K562 (cell line): ENCODE measurements around the gene PLAAT5. TPM values are rescaled to one million over a fixed set of nuclear protein-coding genes. Genes with fewer than 3 reads are reported as not detected.

Source experiments
- ATAC-seq: fragments of 200-7000 bp; cut with Tn5 transposase; 3 replicates; pipeline ENCODE4 v1.9.1; 2020; ENCODE audit warnings: moderate library complexity
- BruUV-seq: library from RNA; stranded (reverse); fragments of 400-500 nt; replicated peaks from 2 replicates; lab custom pipeline; 2021; lab: Mats Ljungman, UMichigan
- CTCF ChIA-PET: fragments of 300-600 bp; formaldehyde crosslinking; extraction: SDS; loops from one replicate; lab custom pipeline; 2021; ENCODE audit warnings: low intra/inter-chr PET ratio; lab: Yijun Ruan, JAX
- POLR2A ChIA-PET: fragments of 300-600, 350-650 bp; sonication (Branson Sonifier 250); formaldehyde crosslinking; extraction: SDS; loops from one replicate; lab custom pipeline; 2021; ENCODE audit warnings: antibody characterized with exemption, inconsistent platforms; lab: Yijun Ruan, JAX
- DNase-seq, 4 experiments: peaks; one replicate each; pipeline versions ENCODE4 v3.0.0 to v3.0.0-alpha.2; 2011 to 2018; ENCODE audit warnings: low spot score in 3 of 4, mixed read lengths in 3 of 4; ENCODE audit errors: extremely low read depth in 1 of 4
- FAIRE-seq: peaks from 2 replicates; lab custom pipeline; 2011; peaks lifted over from hg19 to GRCh38; lab: Jason Lieb, UNC
- H2AFZ ChIP-seq: 2 replicates; pipeline ENCODE4 v1.6.0; 2011; ENCODE audit warnings: low read depth, low read length, control low read depth, inconsistent platforms
- H3K27ac ChIP-seq: fragments of 200-600 bp; 3 replicates; pipeline ENCODE4 v1.8.0; 2011; ENCODE audit warnings: low read depth, mild to moderate bottlenecking, control low read depth, inconsistent platforms, low read length, moderate library complexity, mixed read lengths; ENCODE audit errors: extremely low read depth
- H3K27me3 ChIP-seq, 2 experiments: fragments of 300-600 bp in 1 of 2; 2 replicates in 1 of 2; 3 replicates in 1 of 2; pipeline versions ENCODE4 v1.6.0 to v1.8.0; 2011; ENCODE audit warnings: inconsistent platforms in 2 of 2, low read length in 2 of 2, mild to moderate bottlenecking in 1 of 2, mixed read lengths in 1 of 2, moderate library complexity in 1 of 2; ENCODE audit not compliant: control insufficient read depth in 2 of 2, insufficient read depth in 2 of 2
- H3K36me3 ChIP-seq: fragments of 300-600 bp; 3 replicates; pipeline ENCODE4 v1.8.0; 2011; ENCODE audit warnings: mild to moderate bottlenecking, low read length, inconsistent platforms; ENCODE audit not compliant: control insufficient read depth, insufficient read depth
- H3K4me1 ChIP-seq, 2 experiments: fragments of 200-600 bp in 1 of 2; replicated peaks in 1 of 2; 2 replicates in 1 of 2; 3 replicates in 1 of 2; pipeline versions ENCODE4 v1.5.1 to v1.8.0; 2011; ENCODE audit warnings: inconsistent platforms in 2 of 2, low read length in 2 of 2, mild to moderate bottlenecking in 1 of 2, mixed read lengths in 1 of 2, moderate library complexity in 1 of 2; ENCODE audit not compliant: control insufficient read depth in 2 of 2, insufficient read depth in 2 of 2
- H3K4me2 ChIP-seq: 2 replicates; pipeline ENCODE4 v1.6.1; 2011; ENCODE audit warnings: low read length, control low read depth, inconsistent platforms, mixed read lengths; ENCODE audit not compliant: insufficient read depth
- H3K4me3 ChIP-seq: fragments of 200-600 bp; sonication (generic), shearing (Covaris generic); 2 replicates; pipeline ENCODE4 v1.5.1; 2016; ENCODE audit warnings: control low read depth, inconsistent platforms
- H3K79me2 ChIP-seq: fragments of 200-600 bp; 3 replicates; pipeline ENCODE4 v1.8.0; 2011; ENCODE audit warnings: low read length, inconsistent platforms; ENCODE audit not compliant: control insufficient read depth, insufficient read depth
- H3K9ac ChIP-seq, 2 experiments: 2 replicates each; pipeline versions ENCODE4 v1.6.0 to v1.6.1; 2011; ENCODE audit warnings: low read depth in 2 of 2, low read length in 2 of 2, control low read depth in 1 of 2, inconsistent platforms in 1 of 2, mild to moderate bottlenecking in 1 of 2, mixed read lengths in 1 of 2; ENCODE audit not compliant: insufficient read depth in 1 of 2
- H3K9me1 ChIP-seq: one replicate; pipeline ENCODE4 v1.6.0; 2011; ENCODE audit warnings: inconsistent platforms, mild to moderate bottlenecking, low read length, moderate library complexity; ENCODE audit not compliant: control insufficient read depth, insufficient read depth
- H3K9me3 ChIP-seq: replicated peaks from 2 replicates; pipeline ENCODE4 v1.5.1; 2011; ENCODE audit warnings: low read depth, low read length, inconsistent platforms; ENCODE audit not compliant: control insufficient read depth, insufficient read depth
- H4K20me1 ChIP-seq: replicated peaks from 2 replicates; pipeline ENCODE4 v1.6.1; 2011; ENCODE audit warnings: low read length, inconsistent platforms, mixed read lengths; ENCODE audit not compliant: control insufficient read depth, insufficient read depth
- ELF4 ChIP-seq: fragments of 450-650 bp; formaldehyde crosslinking; IDR thresholded peaks from 2 replicates; pipeline ENCODE4 v1.4.0; 2022; ENCODE audit warnings: missing genetic modification characterization
- GTF2B ChIP-seq: IDR thresholded peaks from 2 replicates; pipeline ENCODE4 v1.6.1; 2011; ENCODE audit not compliant: insufficient read length; ENCODE audit errors: extremely low read depth
- HCFC1 ChIP-seq: IDR thresholded peaks from 2 replicates; pipeline ENCODE4 v1.6.1; 2012; ENCODE audit warnings: low read depth, low read length, improper control_type of control experiment
- MYC ChIP-seq, 2 experiments: fragments of 250-450 bp in 1 of 2; sonication (Bioruptor Pico) in 1 of 2; IDR thresholded peaks; 2 replicates each; pipeline versions ENCODE4 v1.5.1 to v1.6.1; 2012 to 2021; ENCODE audit warnings: low read depth in 2 of 2, borderline replicate concordance in 1 of 2, improper control_type of control experiment in 1 of 2, low read length in 1 of 2, mild to moderate bottlenecking in 1 of 2, moderate library complexity in 1 of 2
- NFXL1 ChIP-seq: fragments of 450-650 bp; formaldehyde crosslinking; IDR thresholded peaks from 2 replicates; pipeline ENCODE4 v1.4.0; 2021; ENCODE audit warnings: mild to moderate bottlenecking
- PHB2 ChIP-seq: fragments of 450-650 bp; IDR thresholded peaks from 2 replicates; pipeline ENCODE4 v1.6.1; 2017; ENCODE audit warnings: low read depth
- PHF20 ChIP-seq: fragments of 450-650 bp; IDR thresholded peaks from 2 replicates; pipeline ENCODE4 v1.6.1; 2018; ENCODE audit not compliant: partially characterized antibody
- STAG1 ChIP-seq: sonication (generic); formaldehyde crosslinking; IDR thresholded peaks from 2 replicates; pipeline ENCODE4 v1.5.0; 2020; ENCODE audit warnings: missing genetic modification reagents, borderline replicate concordance
- ZBTB2 ChIP-seq: fragments of 450-650 bp; IDR thresholded peaks from 2 replicates; pipeline ENCODE4 v1.6.1; 2016; ENCODE audit warnings: antibody characterized with exemption
- ZNF134 ChIP-seq: fragments of 250-450 bp; sonication (Bioruptor Pico); conservative IDR thresholded peaks from 2 replicates; pipeline ENCODE4 v1.4.0; 2020
- ZNF512 ChIP-seq: IDR thresholded peaks from 2 replicates; pipeline ENCODE4 v1.6.1; 2016; ENCODE audit warnings: missing genetic modification characterization, missing compliant biosample characterization
- WGBS: fragments of 100-300 bp; shearing (Covaris generic); methylation state at CpG from one replicate; pipeline ENCODE4 v1.1.6; 2016; ENCODE audit warnings: low coverage, mixed read lengths; ENCODE audit not compliant: insufficient coverage; ENCODE audit errors: missing lambda C conversion rate; 5-methylcytosine and 5-hydroxymethylcytosine counted together
- in situ Hi-C: fragments of 300-500 bp; cut with MboI; formaldehyde crosslinking; loops from 4 replicates; pipeline ENCODE4 v1.15.0; 2018; ENCODE audit warnings: inconsistent platforms, mixed read lengths
- intact Hi-C: fragments of 100-400 bp; cut with micrococcal nuclease; formaldehyde crosslinking; loops from 2 replicates; pipeline ENCODE4 v1.14.2; 2022
- polyA plus RNA-seq, 8 experiments: library from polyadenylated mRNA; depleted of rRNA in 4 of 8; stranded (reverse) in 5 of 8; unstranded in 3 of 8; fragments of >200 nt; fragmentation: Nextera tagmentation in 2 of 8; fragmentation: Illumina TruSeq in 1 of 8; extraction: Ambion mirVana in 2 of 8; extraction: Trizol in 1 of 8; gene quantifications; 2 replicates each; pipeline versions ENCODE4 v1.2.1 to v1.2.3, GENCODE V29; 2011 to 2014; ENCODE audit warnings: inconsistent platforms in 1 of 8, missing spikeins in 1 of 8
- total RNA-seq, 7 experiments: library from RNA; depleted of rRNA in 6 of 7; stranded (reverse); fragments of >200 nt in 6 of 7; fragmentation: Illumina TruSeq in 2 of 7; extraction: Trizol in 2 of 7; gene quantifications; 2 replicates each; pipeline versions ENCODE4 v1.2.1 to v1.2.3, GENCODE V29; 2011 to 2021; ENCODE audit warnings: low replicate concordance in 1 of 7
- TF ChIP-seq, protein P1 (sequence below): fragments of 250-450 bp; sonication (Bioruptor Pico); IDR thresholded peaks from 2 replicates; pipeline ENCODE4 v1.4.0; 2020

Gene PLAAT5
- total and polyA plus RNA-seq, 9 of the 15 experiments (the other 6 are each of a cell fraction or from before 2014, with no cell fraction given), result not detected

- 5% methylated on average over 5 of the region's 5 CpGs for WGBS
- H3K4me1 ChIP-seq, result peaks cover 27 to 63% of the 10 kb centered on the region in 2 experiments
- H2AFZ ChIP-seq, result peak overlapping the region; percentile 83
- H3K4me3 ChIP-seq, result no peak overlapping the region
- H3K9ac ChIP-seq, result peak overlapping the region in 1 of 2 experiments; percentile 56; a peak in 1 of 4 replicates
- H3K36me3 ChIP-seq, result no peaks in the 10 kb centered on the region
- FAIRE-seq (peak; percentile 61), DNase-seq (peak in 3 of 4 experiments; percentile 24 to 55 (median 43)), ATAC-seq (peak; percentile 12)
- POLR2A ChIA-PET, result no interaction called here
- H3K9me3 ChIP-seq, result no peaks in the 10 kb centered on the region
- H3K27ac ChIP-seq, result peak overlapping the region; percentile 31; the same call in 1 of the 3 replicates
- intact Hi-C loops, result no loop called here
- BruUV-seq, result no TSS peak
- no peaks in the 10 kb centered on the region for H4K20me1 ChIP-seq
- no peaks in the 10 kb centered on the region for H3K79me2 ChIP-seq
- in situ Hi-C loops, result no loop called here
- H3K27me3 ChIP-seq, result no peaks in the 10 kb centered on the region
- H3K4me2 ChIP-seq, result no peak overlapping the region
- CTCF ChIA-PET, result no interaction called here
- no peaks in the 10 kb centered on the region for H3K9me1 ChIP-seq
- TF ChIP-seq ZBTB2 (no peak), GTF2B (no peak), PHB2 (no peak), STAG1 (CRISPR knock-in tag) (no peak), ZNF512 (tag) (no peak), ELF4 (peak; percentile 92), HCFC1 (no peak), PHF20 (no peak), NFXL1 (CRISPR knock-in tag) (peak; percentile 94; the same call in 1 of the 2 replicates), MYC (IDR thresholded peaks at IDR 0.05; ENCODE audit: low read depth, low read length) (no peak), MYC (CRISPR knock-in tag; IDR thresholded peaks at IDR 0.05; ENCODE audit: borderline replicate concordance, low read depth) (peak; percentile 96), ZNF134 (CRISPR knock-in tag) (peak; percentile 85)
- TF ChIP-seq, protein P1, sequence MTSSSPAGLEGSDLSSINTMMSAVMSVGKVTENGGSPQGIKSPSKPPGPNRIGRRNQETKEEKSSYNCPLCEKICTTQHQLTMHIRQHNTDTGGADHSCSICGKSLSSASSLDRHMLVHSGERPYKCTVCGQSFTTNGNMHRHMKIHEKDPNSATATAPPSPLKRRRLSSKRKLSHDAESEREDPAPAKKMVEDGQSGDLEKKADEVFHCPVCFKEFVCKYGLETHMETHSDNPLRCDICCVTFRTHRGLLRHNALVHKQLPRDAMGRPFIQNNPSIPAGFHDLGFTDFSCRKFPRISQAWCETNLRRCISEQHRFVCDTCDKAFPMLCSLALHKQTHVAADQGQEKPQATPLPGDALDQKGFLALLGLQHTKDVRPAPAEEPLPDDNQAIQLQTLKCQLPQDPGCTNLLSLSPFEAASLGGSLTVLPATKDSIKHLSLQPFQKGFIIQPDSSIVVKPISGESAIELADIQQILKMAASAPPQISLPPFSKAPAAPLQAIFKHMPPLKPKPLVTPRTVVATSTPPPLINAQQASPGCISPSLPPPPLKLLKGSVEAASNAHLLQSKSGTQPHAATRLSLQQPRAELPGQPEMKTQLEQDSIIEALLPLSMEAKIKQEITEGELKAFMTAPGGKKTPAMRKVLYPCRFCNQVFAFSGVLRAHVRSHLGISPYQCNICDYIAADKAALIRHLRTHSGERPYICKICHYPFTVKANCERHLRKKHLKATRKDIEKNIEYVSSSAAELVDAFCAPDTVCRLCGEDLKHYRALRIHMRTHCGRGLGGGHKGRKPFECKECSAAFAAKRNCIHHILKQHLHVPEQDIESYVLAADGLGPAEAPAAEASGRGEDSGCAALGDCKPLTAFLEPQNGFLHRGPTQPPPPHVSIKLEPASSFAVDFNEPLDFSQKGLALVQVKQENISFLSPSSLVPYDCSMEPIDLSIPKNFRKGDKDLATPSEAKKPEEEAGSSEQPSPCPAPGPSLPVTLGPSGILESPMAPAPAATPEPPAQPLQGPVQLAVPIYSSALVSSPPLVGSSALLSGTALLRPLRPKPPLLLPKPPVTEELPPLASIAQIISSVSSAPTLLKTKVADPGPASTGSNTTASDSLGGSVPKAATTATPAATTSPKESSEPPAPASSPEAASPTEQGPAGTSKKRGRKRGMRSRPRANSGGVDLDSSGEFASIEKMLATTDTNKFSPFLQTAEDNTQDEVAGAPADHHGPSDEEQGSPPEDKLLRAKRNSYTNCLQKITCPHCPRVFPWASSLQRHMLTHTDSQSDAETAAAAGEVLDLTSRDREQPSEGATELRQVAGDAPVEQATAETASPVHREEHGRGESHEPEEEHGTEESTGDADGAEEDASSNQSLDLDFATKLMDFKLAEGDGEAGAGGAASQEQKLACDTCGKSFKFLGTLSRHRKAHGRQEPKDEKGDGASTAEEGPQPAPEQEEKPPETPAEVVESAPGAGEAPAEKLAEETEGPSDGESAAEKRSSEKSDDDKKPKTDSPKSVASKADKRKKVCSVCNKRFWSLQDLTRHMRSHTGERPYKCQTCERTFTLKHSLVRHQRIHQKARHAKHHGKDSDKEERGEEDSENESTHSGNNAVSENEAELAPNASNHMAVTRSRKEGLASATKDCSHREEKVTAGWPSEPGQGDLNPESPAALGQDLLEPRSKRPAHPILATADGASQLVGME (CRISPR knock-in tag), result peak; percentile 97
Measured at GRCh38 chr11:63534895-63535461, 44.0 kb upstream of the PLAAT5 start.
